Measurements from ENCODE around the gene UQCRQ.

GRCh38 chr5:132840896-132841295, 25.5 kb upstream of the UQCRQ start:
- TF ChIP-seq, protein P1, sequence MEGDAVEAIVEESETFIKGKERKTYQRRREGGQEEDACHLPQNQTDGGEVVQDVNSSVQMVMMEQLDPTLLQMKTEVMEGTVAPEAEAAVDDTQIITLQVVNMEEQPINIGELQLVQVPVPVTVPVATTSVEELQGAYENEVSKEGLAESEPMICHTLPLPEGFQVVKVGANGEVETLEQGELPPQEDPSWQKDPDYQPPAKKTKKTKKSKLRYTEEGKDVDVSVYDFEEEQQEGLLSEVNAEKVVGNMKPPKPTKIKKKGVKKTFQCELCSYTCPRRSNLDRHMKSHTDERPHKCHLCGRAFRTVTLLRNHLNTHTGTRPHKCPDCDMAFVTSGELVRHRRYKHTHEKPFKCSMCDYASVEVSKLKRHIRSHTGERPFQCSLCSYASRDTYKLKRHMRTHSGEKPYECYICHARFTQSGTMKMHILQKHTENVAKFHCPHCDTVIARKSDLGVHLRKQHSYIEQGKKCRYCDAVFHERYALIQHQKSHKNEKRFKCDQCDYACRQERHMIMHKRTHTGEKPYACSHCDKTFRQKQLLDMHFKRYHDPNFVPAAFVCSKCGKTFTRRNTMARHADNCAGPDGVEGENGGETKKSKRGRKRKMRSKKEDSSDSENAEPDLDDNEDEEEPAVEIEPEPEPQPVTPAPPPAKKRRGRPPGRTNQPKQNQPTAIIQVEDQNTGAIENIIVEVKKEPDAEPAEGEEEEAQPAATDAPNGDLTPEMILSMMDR (IDR thresholded peaks at IDR 0.05; ENCODE audit: borderline replicate concordance, extremely low read depth, low read length, poor library complexity, severe bottlenecking), result no peak
- no peak for TF ChIP-seq EZH2 (IDR thresholded peaks at IDR 0.05; ENCODE audit: borderline replicate concordance, low read depth, low read length, severe bottlenecking)
